ENCODE measurements around the gene OR2L13. TPM values are rescaled to one million over a fixed set of nuclear protein-coding genes. Genes with fewer than 3 reads are reported as not detected.

The OR2L13 gene
- total and polyA plus RNA-seq, 2 donors (not counting 3 experiments of a cell fraction or from before 2014, with no cell fraction given), result not detected

- dilution Hi-C loops (cut with MboI; ENCODE audit: extremely low pct_ligation_motif_present, low sequenced_read_pairs), result no loop called here
- Histone ChIP-seq H3K9me1 (replicated peaks; ENCODE audit: control insufficient read depth, extremely low read depth, insufficient read depth, low read length) (no peaks in the 10 kb centered on the region), H3K4me1 (ENCODE audit: control insufficient read depth, extremely low read depth, insufficient read depth, low read length) (no peaks in the 10 kb centered on the region), H3K27ac (ENCODE audit: insufficient read depth, low read depth, low read length) (no peak overlapping the region), H3K27me3 (ENCODE audit: control insufficient read depth in 2 of 2, insufficient read depth in 2 of 2, low read length in 2 of 2) (no peaks in the 10 kb centered on the region), H4K20me1 (replicated peaks; ENCODE audit: control insufficient read depth, extremely low read depth, insufficient read depth, low read length) (no peaks in the 10 kb centered on the region), H2AFZ (ENCODE audit: low read depth, low read length) (no peak overlapping the region), H3K36me3 (ENCODE audit: control insufficient read depth in 2 of 2, extremely low read depth in 1 of 2, insufficient read depth in 2 of 2, low read length in 2 of 2) (no peaks in the 10 kb centered on the region), H3K79me2 (ENCODE audit: control insufficient read depth, insufficient read depth, low read length) (no peaks in the 10 kb centered on the region), H3K4me2 (ENCODE audit: insufficient read depth, low read length) (no peak overlapping the region), H3K4me3 (replicated peaks in 1 of 3; ENCODE audit: insufficient read depth in 1 of 3, low read depth in 1 of 3, low read length in 3 of 3) (no peak overlapping the region), H3K9ac (replicated peaks; ENCODE audit: extremely low read depth, insufficient read depth, low read length) (no peak overlapping the region), H3K9me3 (replicated peaks; ENCODE audit: control insufficient read depth, insufficient read depth, low read length) (peaks cover 3% of the 10 kb centered on the region)
- no peak for FAIRE-seq
- BruUV-seq (replicated peaks), result no TSS peak
- TF ChIP-seq GATA2 (IDR thresholded peaks at IDR 0.05; ENCODE audit: insufficient read depth, insufficient read length, low read depth, low read length) (no peak), POLR2A (IDR thresholded peaks at IDR 0.05; ENCODE audit: low read depth, low read length) (no peak), EZH2 (IDR thresholded peaks at IDR 0.05; ENCODE audit: borderline replicate concordance, low read depth, low read length, severe bottlenecking) (no peak), MAX (IDR thresholded peaks at IDR 0.05; ENCODE audit: insufficient read depth, insufficient read length) (no peak), POLR2AphosphoS5 (IDR thresholded peaks at IDR 0.05; ENCODE audit: insufficient read depth, low read depth, low read length) (no peak), JUN (IDR thresholded peaks at IDR 0.05; ENCODE audit: borderline replicate concordance, insufficient read depth, insufficient read length, low read depth) (no peak), CTCF (IDR thresholded peaks at IDR 0.05; ENCODE audit: extremely low read depth in 1 of 2, insufficient read depth in 1 of 2, low read depth in 1 of 2, low read length in 2 of 2) (no peak), MYC (IDR thresholded peaks at IDR 0.05; ENCODE audit: low read depth, low read length) (no peak), FOS (IDR thresholded peaks at IDR 0.05; ENCODE audit: borderline replicate concordance, insufficient read depth, low read length) (no peak)
- intact Hi-C loops (cut with micrococcal nuclease), result no loop called here
- no peak for DNase-seq (ENCODE audit: low read depth, low spot score)
- ChIA-PET CTCF (no interaction called here), POLR2A (no interaction called here)
Observed at GRCh38 chr1:248111157-248111556, 16.2 kb downstream of the OR2L13 start.

All from endothelial cell of umbilical vein (primary cell).